Measurements from ENCODE around the gene NLRC3. TPM values are rescaled to one million over a fixed set of nuclear protein-coding genes. Genes with fewer than 3 reads are reported as not detected.
"Not testable (repeated sequence)": the region's sequence is repeated elsewhere in the genome, so short reads cannot be mapped to it uniquely, and the experiment has no call there.

The NLRC3 gene
- total RNA-seq, 1 donor from 2014 or later, result 3.0 TPM

- no peak for DNase-seq (ENCODE audit: low spot score)
These were observed 63.2 kb downstream of the NLRC3 start for GRCh38 chr16:3513892-3514583.

GRCh38 chr16:3511286-3512180, 65.7 kb downstream of the NLRC3 start:
- DNase-seq (ENCODE audit: low spot score), result no peak

GRCh38 chr16:3510416-3510815, 66.8 kb downstream of the NLRC3 start:
- no peak for DNase-seq (ENCODE audit: low spot score)

GRCh38 chr16:3509470-3509928, 67.7 kb downstream of the NLRC3 start:
- no peak for DNase-seq (ENCODE audit: low spot score)

- no peak for DNase-seq (ENCODE audit: low spot score)
These were observed 68.5 kb downstream of the NLRC3 start for GRCh38 chr16:3508736-3509135.

GRCh38 chr16:3503523-3503922, 73.7 kb downstream of the NLRC3 start:
- no peak for DNase-seq (ENCODE audit: low spot score)

GRCh38 chr16:3501783-3502400, 75.3 kb downstream of the NLRC3 start:
- no peak for DNase-seq (ENCODE audit: low spot score)

GRCh38 chr16:3501412-3501761, 75.8 kb downstream of the NLRC3 start:
- not testable (repeated sequence) for DNase-seq (ENCODE audit: low spot score)

- DNase-seq (ENCODE audit: low spot score), result no peak
These were observed 78.2 kb downstream of the NLRC3 start for GRCh38 chr16:3498988-3499387.

- DNase-seq (ENCODE audit: low spot score), result no peak
These were observed 79.4 kb downstream of the NLRC3 start for GRCh38 chr16:3497771-3498170.

- no peak for DNase-seq (ENCODE audit: low spot score)
These were observed 80.8 kb downstream of the NLRC3 start for GRCh38 chr16:3496386-3496785.

GRCh38 chr16:3495176-3495575, 82.0 kb downstream of the NLRC3 start, which contains the start of gene C16orf90:
Gene C16orf90 (minus strand): TSS chr16:3495489. CDS start chr16:3495421, 68 bp downstream.
- DNase-seq (ENCODE audit: low spot score), result no peak

GRCh38 chr16:3494386-3494973, 82.7 kb downstream of the NLRC3 start:
- no peak for DNase-seq (ENCODE audit: low spot score)

- no peak for DNase-seq (ENCODE audit: low spot score)
These were observed 84.8 kb downstream of the NLRC3 start for GRCh38 chr16:3492356-3492755.

GRCh38 chr16:3490911-3491629, 86.1 kb downstream of the NLRC3 start:
- no peak for DNase-seq (ENCODE audit: low spot score)

Other genes starting within 250 kb of the NLRC3 start
- not detected for gene OR2C1, start 221.5 kb downstream of the NLRC3 start, total RNA-seq
- gene ZSCAN32, start 176.4 kb downstream of the NLRC3 start, total RNA-seq, result 15.7 TPM
- 14.5 TPM for gene ZNF174, start 176.2 kb downstream of the NLRC3 start, total RNA-seq
- 4.8 TPM for gene ZNF597, start 133.9 kb downstream of the NLRC3 start, total RNA-seq
- gene NAA60, start 133.7 kb downstream of the NLRC3 start, total RNA-seq, result 54.4 TPM
- gene C16orf90, start 81.9 kb downstream of the NLRC3 start, total RNA-seq, result not detected
- 34.3 TPM for gene CLUAP1, start 76.4 kb downstream of the NLRC3 start, total RNA-seq
- 5.8 TPM for gene SLX4, start 34.2 kb upstream of the NLRC3 start, total RNA-seq
- gene DNASE1, start 77.3 kb upstream of the NLRC3 start, total RNA-seq, result 18.0 TPM
- gene TRAP1, start 140.1 kb upstream of the NLRC3 start, total RNA-seq, result 156 TPM